Measurements from ENCODE around the gene SFTPA2. TPM values are rescaled to one million over a fixed set of nuclear protein-coding genes. Genes with fewer than 3 reads are reported as not detected.
"Not testable (repeated sequence)": the region's sequence is repeated elsewhere in the genome, so short reads cannot be mapped to it uniquely, and the experiment has no call there.

Gene SFTPA2
- total RNA-seq, 1 donor from 2014 or later = 0.39 TPM

GRCh38 chr10:79547973-79548372 is 12.2 kb downstream of the SFTPA2 start:
- Mint-ChIP-seq H3K4me3 (ENCODE audit: unreplicated experiment) (no peak overlapping the region), H3K36me3 (ENCODE audit: unreplicated experiment) (peaks cover 8% of the 10 kb centered on the region), H3K27me3 (ENCODE audit: unreplicated experiment) (peaks cover 4% of the 10 kb centered on the region), H3K9me3 (ENCODE audit: unreplicated experiment) (no peaks in the 10 kb centered on the region), H3K4me1 (ENCODE audit: low read depth, unreplicated experiment) (peaks cover 3% of the 10 kb centered on the region), H3K27ac (ENCODE audit: unreplicated experiment) (no peak overlapping the region)
- TF ChIP-seq, protein P1, sequence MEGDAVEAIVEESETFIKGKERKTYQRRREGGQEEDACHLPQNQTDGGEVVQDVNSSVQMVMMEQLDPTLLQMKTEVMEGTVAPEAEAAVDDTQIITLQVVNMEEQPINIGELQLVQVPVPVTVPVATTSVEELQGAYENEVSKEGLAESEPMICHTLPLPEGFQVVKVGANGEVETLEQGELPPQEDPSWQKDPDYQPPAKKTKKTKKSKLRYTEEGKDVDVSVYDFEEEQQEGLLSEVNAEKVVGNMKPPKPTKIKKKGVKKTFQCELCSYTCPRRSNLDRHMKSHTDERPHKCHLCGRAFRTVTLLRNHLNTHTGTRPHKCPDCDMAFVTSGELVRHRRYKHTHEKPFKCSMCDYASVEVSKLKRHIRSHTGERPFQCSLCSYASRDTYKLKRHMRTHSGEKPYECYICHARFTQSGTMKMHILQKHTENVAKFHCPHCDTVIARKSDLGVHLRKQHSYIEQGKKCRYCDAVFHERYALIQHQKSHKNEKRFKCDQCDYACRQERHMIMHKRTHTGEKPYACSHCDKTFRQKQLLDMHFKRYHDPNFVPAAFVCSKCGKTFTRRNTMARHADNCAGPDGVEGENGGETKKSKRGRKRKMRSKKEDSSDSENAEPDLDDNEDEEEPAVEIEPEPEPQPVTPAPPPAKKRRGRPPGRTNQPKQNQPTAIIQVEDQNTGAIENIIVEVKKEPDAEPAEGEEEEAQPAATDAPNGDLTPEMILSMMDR (IDR thresholded peaks at IDR 0.05; ENCODE audit: partially characterized antibody, unreplicated experiment) = no peak
- no peak for DNase-seq

- not testable (repeated sequence) for H3K4me1 Mint-ChIP-seq (ENCODE audit: low read depth, unreplicated experiment); H3K27me3 Mint-ChIP-seq (ENCODE audit: unreplicated experiment); H3K27ac Mint-ChIP-seq (ENCODE audit: unreplicated experiment)
Measured at GRCh38 chr10:79547128-79547527, 13.1 kb downstream of the SFTPA2 start.

DNA sequence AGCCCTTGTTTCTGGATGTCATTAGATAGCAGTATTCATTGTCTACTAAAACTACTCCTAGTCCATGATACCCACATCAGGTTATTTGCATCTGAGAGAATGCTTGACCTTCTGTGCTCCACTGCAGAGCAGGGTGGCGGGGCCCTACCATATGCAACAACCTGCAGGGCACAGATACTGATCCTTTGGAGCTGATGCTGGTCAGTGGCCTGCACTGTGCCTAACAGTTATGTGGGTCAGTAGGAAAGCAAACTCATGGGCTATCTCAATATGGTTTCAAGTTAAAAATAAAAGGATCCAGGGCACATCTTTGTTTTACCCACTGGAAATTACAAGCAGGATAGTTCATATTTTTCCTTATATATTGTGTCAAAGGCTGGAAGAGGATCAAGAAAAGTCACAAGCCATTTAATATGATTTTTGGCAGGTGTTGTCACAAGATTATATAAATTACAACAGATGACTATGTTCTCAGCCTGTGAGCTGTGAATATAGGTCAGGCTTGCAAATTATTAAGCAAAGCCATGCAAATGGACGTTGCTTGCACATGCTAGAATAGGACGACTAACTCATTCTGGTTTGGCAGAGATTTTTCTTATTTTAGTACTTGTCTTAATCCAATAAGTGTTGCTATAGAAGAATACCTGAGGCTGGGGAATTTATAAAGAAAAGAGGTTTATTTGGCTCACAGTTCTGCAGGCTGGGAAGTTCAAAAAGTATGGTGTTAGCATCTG is 15.1 kb downstream of the SFTPA2 start:
- not testable (repeated sequence) for H3K27me3 Mint-ChIP-seq (ENCODE audit: unreplicated experiment); H3K4me1 Mint-ChIP-seq (ENCODE audit: low read depth, unreplicated experiment); DNase-seq; H3K27ac Mint-ChIP-seq (ENCODE audit: unreplicated experiment); H3K36me3 Mint-ChIP-seq (ENCODE audit: unreplicated experiment); H3K9me3 Mint-ChIP-seq (ENCODE audit: unreplicated experiment); H3K4me3 Mint-ChIP-seq (ENCODE audit: unreplicated experiment)

More at GRCh38 chr10:79547128-79547527, 13.1 kb downstream of the SFTPA2 start:
- H3K36me3 Mint-ChIP-seq (ENCODE audit: unreplicated experiment); H3K4me3 Mint-ChIP-seq (ENCODE audit: unreplicated experiment); H3K9me3 Mint-ChIP-seq (ENCODE audit: unreplicated experiment); DNase-seq: not testable (repeated sequence)

- H3K4me1 Mint-ChIP-seq (ENCODE audit: low read depth, unreplicated experiment); DNase-seq; H3K27me3 Mint-ChIP-seq (ENCODE audit: unreplicated experiment); H3K27ac Mint-ChIP-seq (ENCODE audit: unreplicated experiment); H3K4me3 Mint-ChIP-seq (ENCODE audit: unreplicated experiment); H3K9me3 Mint-ChIP-seq (ENCODE audit: unreplicated experiment); H3K36me3 Mint-ChIP-seq (ENCODE audit: unreplicated experiment): not testable (repeated sequence)
Measured at GRCh38 chr10:79544408-79544807, 15.8 kb downstream of the SFTPA2 start.

GRCh38 chr10:79542626-79543025 is 17.6 kb downstream of the SFTPA2 start:
- H3K4me3 Mint-ChIP-seq (ENCODE audit: unreplicated experiment) = no peak overlapping the region
- H3K27ac Mint-ChIP-seq (ENCODE audit: unreplicated experiment) = no peak overlapping the region
- TF ChIP-seq, protein P1 (IDR thresholded peaks at IDR 0.05; ENCODE audit: partially characterized antibody, unreplicated experiment) = no peak
- H3K9me3 Mint-ChIP-seq (ENCODE audit: unreplicated experiment) = no peaks in the 10 kb centered on the region
- no peaks in the 10 kb centered on the region for H3K27me3 Mint-ChIP-seq (ENCODE audit: unreplicated experiment)
- H3K36me3 Mint-ChIP-seq (ENCODE audit: unreplicated experiment) = peaks cover 8% of the 10 kb centered on the region
- no peaks in the 10 kb centered on the region for H3K4me1 Mint-ChIP-seq (ENCODE audit: low read depth, unreplicated experiment)
- no peak for DNase-seq

GRCh38 chr10:79540930-79541329 is 19.3 kb downstream of the SFTPA2 start:
- H3K27me3 Mint-ChIP-seq (ENCODE audit: unreplicated experiment) = not testable (repeated sequence)

DNA sequence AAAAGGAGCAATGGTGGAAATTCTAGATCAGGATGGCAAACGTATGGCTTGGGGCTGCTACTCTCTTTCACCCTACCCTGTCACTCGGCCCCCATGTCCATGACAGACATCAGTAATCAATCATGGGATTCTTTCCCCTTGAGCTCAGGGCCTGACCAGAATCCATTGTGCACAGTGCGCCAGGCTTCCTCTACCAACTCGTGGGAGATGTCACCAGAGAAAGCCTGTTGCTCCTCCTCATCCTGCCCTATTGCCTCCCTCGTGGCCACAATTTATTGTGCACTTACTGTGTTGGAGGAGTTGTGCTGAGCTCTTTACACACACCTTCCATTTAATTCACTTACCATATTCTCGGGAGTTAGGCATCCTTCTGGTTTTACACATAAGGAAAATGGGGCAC is 21.9 kb downstream of the SFTPA2 start:
- not testable (repeated sequence) for H3K27me3 Mint-ChIP-seq (ENCODE audit: unreplicated experiment); H3K27ac Mint-ChIP-seq (ENCODE audit: unreplicated experiment); DNase-seq; H3K4me3 Mint-ChIP-seq (ENCODE audit: unreplicated experiment); H3K4me1 Mint-ChIP-seq (ENCODE audit: low read depth, unreplicated experiment); H3K36me3 Mint-ChIP-seq (ENCODE audit: unreplicated experiment); H3K9me3 Mint-ChIP-seq (ENCODE audit: unreplicated experiment)

More at GRCh38 chr10:79540930-79541329, 19.3 kb downstream of the SFTPA2 start:
- H3K27ac Mint-ChIP-seq (ENCODE audit: unreplicated experiment); H3K36me3 Mint-ChIP-seq (ENCODE audit: unreplicated experiment); H3K9me3 Mint-ChIP-seq (ENCODE audit: unreplicated experiment); DNase-seq; H3K4me3 Mint-ChIP-seq (ENCODE audit: unreplicated experiment); H3K4me1 Mint-ChIP-seq (ENCODE audit: low read depth, unreplicated experiment): not testable (repeated sequence)

- H3K27ac Mint-ChIP-seq (ENCODE audit: unreplicated experiment); DNase-seq; H3K4me3 Mint-ChIP-seq (ENCODE audit: unreplicated experiment); H3K4me1 Mint-ChIP-seq (ENCODE audit: low read depth, unreplicated experiment); H3K27me3 Mint-ChIP-seq (ENCODE audit: unreplicated experiment); H3K36me3 Mint-ChIP-seq (ENCODE audit: unreplicated experiment); H3K9me3 Mint-ChIP-seq (ENCODE audit: unreplicated experiment): not testable (repeated sequence)
Measured at GRCh38 chr10:79533903-79534175, 26.4 kb downstream of the SFTPA2 start.

- not testable (repeated sequence) for H3K36me3 Mint-ChIP-seq (ENCODE audit: unreplicated experiment); H3K9me3 Mint-ChIP-seq (ENCODE audit: unreplicated experiment); H3K4me1 Mint-ChIP-seq (ENCODE audit: low read depth, unreplicated experiment); H3K27ac Mint-ChIP-seq (ENCODE audit: unreplicated experiment); DNase-seq; H3K27me3 Mint-ChIP-seq (ENCODE audit: unreplicated experiment); H3K4me3 Mint-ChIP-seq (ENCODE audit: unreplicated experiment)
Measured at GRCh38 chr10:79533142-79533902, 26.9 kb downstream of the SFTPA2 start.

GRCh38 chr10:79528261-79528660 is 31.9 kb downstream of the SFTPA2 start:
- DNase-seq; H3K4me1 Mint-ChIP-seq (ENCODE audit: low read depth, unreplicated experiment); H3K4me3 Mint-ChIP-seq (ENCODE audit: unreplicated experiment): not testable (repeated sequence)

More at GRCh38 chr10:79528261-79528660, 31.9 kb downstream of the SFTPA2 start:
- not testable (repeated sequence) for H3K9me3 Mint-ChIP-seq (ENCODE audit: unreplicated experiment); H3K36me3 Mint-ChIP-seq (ENCODE audit: unreplicated experiment); H3K27me3 Mint-ChIP-seq (ENCODE audit: unreplicated experiment); H3K27ac Mint-ChIP-seq (ENCODE audit: unreplicated experiment)
